NCI-H1694 treated with DMSO at 0.1 percent for 48 hours (cell line): ENCODE results near the gene RAB22A.

Experiments
- DNase-seq: peaks from one replicate; lab custom pipeline; 2025; lab: John Stamatoyannopoulos, UW

Gene RAB22A

DNA sequence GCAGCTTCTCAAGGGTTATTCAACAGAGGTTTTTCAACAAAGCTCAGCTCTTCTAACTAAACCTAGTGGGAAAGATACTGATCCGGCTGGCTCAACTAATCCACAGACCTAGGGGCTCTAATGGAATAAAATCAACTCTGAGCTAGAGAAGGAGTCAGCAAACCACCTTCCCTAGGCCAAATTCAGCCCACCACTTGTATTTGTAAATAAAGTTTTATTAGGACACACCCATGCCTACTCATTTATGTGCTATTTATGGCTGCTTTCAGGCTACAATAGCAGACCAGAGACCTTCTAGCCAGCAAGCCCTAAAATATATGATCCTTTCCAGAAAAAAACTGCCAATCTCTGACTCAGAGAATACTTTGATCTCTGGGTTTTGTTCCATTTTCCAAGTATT, 6.0 kb upstream of the RAB22A start:
- no peak for DNase-seq

DNA sequence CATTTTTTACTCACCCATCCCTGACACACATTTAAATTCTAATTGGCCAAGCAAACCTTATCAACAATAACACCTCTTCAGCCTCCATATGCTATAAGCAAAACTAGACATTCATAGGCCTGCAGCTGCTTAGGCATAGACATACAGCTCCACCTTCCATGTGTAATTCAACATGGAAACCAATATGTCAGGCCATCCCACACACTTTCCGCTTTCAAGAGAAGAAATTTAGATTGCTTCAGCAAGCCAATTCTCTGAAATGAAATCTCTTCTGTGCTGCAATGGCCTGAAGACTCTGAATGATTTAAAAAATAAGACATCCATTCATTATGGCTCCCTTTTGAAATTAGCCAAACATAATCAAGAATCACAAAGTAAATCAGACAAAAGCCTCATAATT, 4.5 kb upstream of the RAB22A start:
- no peak for DNase-seq

DNA sequence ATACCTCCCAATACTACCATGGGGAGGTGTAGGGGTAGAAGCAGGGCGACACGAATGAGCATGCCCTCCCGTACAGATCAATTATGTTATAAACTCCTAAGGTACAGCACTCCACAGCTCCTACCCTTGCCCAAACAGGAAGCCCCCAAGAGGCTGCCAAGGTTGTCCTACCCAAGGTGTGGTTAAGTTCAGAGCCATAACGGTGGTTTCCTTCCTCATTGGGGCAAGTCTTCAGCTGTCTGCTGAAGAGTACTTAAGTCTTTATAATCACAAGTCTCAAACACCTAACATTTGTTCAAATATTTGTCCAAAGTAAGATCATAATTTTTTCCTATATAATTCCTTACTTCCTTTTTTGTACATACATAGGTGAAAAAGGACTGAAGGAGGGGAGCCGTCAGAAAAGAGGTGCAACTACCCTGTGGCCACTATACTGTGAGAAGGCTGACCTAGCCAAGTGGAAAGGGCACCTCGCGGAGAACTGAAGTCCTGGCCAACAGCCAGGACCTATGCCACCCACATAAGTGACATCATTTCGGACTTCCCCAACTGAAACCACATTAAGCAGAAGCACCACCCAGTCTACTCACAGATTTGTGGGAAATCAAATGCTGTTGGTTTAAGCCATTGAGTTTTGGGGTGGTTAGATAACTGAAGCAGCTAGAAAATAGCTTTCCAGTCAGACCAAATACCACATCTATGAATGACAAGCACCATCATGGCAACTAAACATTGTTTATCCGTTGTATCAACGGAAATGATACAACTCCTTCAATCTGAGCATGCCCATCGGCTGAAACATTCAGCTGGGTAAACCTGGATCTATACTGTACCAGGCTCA, 2.9 kb upstream of the RAB22A start:
- no peak for DNase-seq

DNA sequence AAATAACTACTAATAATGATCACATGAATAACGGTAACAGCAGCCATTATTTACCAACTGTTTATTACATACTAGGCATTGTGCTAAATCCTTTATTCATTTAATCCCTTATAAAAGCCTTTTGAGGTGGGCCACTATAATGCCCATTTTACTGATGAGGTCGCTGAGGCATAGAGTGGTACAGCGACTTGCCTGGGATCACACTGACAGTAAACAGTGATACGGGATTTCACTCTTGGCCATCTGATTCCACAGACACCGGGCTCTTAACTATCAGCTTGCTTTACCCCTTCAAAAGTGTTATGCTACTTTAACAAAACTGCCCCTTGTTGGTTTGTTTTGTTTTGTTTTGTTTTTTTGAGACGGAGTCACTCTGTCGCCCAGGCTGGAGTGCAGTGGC, 2.2 kb upstream of the RAB22A start:
- DNase-seq, result no peak

DNA sequence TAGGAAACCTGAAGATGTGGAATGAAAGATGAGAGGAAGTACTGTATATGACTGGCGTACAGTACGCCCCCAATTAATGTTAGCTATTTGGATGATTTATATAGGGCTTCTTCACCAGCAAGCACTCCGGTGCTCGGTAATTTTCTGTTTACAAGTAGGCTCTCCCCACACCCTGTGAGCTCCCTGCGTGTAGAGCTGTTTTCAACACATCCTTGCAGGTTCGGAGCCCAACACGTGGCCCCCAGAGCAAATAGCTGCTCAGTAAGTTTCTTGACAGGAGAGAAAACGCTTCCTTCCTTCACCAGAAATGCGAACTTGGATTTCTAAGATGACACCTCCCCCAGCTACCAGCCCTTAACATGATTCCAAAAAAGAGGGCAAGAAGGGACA, 1.2 kb upstream of the RAB22A start:
- no peak for DNase-seq

DNA sequence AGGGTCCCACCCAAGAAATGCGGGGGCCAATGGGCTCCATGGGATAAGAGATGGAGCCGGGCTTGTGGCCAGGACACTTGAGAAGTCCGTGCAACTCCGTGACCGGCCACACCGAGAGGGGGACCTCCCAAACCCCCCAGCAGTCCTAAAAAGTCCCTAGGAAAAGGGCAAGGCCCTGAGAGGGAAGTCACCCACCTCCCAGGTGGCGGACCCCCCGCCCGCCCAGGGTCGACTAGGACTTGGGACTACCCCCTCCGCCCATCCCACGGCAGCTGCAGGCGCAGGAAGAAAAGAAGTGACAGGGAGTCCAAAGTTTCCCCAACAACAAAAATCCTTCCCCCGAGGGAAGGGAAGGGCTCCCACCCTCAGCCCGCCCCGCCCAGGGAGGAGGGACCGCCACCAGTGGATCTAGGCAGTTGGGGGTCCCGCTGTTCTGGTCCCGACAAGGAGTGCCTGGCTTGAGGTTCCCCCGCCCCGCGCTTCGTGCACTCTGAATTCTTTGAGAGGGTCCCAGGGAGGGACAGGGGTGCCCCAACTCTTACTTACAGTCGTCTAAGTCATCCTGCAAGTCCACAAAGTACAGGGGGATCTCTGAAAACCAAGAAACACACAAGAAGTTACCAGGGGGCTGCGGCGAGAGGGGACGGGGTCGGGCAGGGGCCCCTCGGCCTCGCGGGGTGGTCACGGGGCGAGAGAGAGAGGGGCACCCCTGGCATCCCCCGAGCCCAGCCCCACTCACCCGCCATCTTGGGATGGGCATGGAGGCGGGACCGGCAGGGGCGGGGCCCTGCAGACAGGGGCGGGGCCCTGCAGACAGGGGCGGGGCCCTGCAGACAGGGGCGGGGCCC, 611 bp upstream of the RAB22A start:
- DNase-seq, result no peak

DNA sequence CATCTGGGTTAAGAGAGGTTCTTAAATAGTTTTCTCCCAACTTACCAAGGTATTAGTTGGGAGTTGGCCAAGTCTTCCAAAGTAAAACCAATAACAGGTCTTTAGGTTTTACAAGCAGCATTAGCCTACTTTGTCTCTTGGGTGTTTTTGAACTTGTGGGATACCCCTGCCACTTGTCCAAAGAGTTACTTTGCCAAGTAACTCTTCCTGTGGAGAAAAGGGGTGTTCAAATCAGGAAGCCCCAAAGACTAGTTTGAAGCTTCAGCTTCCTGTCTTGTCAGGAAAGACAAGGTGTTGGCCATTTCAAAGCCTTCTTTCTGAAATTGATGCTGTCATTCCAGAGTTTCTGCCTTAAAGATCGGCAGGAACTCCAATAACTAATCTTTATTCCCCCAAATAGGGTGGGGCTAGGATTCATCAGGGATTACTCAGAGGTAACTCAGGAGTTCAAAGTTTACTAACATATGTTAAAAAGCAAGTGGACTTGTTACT, 822 bp downstream of the RAB22A start:
- DNase-seq, result no peak

DNA sequence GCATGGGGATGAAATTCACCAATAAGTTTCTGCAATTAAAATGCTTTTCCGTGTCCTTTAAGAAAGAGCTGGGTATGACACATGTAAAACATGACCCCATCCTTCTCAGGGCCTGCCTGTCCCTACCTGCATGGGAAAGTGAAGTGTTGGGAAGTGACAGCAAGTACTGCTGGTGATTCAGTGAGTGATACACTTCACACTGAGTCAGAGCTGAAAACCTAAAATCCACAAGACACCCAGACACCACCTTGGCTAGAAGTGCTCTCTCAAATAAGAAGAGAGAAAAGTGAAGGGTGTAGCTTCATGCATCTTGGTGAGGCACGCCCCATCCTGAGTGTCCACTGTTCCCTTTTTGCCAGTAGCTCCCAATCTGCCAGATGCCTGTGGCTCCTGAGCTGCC, 3.3 kb downstream of the RAB22A start:
- no peak for DNase-seq

DNA sequence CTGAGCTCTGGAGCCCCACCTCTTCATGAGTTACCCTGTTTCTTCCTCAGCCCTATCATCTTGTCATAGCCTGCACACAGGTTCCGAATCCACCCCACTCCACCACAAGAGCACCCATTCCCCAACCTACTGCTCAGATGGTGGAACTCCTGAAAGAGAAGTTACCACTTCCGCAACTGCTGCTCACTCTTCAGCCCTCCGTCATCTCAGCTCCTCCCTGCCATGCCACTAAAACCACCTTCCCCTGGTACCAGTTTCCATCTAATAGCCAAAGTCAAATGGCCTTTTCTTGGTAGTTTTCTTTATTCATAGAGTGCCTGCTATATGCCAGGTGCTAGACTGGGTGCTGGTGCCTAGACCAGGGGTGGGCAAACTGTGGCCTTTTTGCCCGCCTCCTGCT, 3.9 kb downstream of the RAB22A start:
- no peak for DNase-seq

DNA sequence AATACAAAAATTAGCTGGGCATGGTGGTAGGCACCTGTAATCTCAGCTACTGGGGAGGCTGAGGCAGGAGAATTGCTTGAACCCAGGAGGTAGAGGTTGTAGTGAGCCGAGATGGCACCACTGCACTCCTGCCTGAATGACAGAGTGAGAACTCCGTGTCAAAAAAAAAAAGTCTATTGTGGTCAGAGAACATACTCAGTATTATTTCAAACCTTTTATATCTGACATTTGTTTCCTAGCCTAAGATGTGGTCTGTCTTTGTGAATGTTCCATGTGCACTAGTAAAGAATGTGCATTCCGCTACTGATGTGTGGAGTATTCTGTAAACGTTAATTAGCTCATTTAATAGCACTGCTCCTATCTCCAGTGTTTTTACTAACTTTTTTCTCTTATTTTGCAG, 11.7 kb downstream of the RAB22A start:
- DNase-seq, result no peak

DNA sequence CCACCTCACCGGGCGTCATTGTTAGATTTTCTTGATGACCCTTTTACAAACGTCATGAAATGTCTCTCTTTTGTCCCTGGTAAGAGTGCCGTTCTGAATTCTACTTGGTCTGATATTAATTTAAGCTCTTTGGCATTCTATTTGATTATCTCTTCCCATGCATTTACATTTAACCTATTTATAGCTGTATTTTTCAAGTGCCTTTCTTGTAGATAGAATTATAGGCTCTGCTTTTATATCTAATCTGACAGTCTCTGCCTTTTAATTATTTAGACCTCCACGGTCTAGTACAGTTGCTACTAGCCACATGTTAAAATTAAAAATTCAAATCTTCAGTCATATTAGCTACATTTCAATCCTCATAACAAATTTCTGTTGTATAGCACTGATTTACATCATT, 12.6 kb downstream of the RAB22A start:
- DNase-seq, result no peak

DNA sequence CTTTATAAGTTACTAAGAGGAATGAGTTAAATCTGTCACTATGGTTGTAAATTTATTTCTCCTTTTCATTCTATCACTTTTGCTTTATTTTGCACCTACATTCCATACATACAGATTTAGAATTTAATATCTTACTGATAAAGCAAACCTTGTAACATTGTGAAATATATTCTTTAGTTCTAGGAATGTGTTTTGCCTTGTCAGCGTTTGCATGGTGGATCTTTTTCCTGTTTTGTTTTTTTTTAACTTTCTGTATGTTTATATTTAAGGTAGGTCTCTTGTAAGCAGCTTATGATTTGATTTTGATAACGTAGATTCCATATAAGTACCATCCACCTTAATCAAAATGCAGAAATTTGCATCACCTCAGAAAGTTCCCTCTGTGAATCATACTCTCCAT, 16.4 kb downstream of the RAB22A start:
- no peak for DNase-seq

DNA sequence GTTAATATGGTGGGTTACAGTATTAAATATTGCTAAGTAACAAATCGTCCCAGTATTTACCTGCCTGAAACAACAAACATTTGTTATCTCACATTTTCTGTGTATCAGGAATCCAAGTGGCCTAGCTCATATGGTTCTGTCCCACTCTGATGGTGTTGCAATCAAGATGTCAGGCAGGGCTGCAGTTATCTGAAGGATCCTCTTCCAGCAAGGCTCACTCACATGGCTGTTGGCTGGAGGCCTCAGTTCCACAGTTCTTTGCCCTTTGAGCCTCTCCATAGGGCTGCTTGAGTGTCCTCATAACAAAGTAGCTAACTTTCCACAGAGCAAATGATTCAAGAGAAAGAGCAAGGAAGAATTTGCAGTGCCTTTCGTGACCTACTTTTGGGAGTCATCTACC, 17.7 kb downstream of the RAB22A start:
- no peak for DNase-seq

DNA sequence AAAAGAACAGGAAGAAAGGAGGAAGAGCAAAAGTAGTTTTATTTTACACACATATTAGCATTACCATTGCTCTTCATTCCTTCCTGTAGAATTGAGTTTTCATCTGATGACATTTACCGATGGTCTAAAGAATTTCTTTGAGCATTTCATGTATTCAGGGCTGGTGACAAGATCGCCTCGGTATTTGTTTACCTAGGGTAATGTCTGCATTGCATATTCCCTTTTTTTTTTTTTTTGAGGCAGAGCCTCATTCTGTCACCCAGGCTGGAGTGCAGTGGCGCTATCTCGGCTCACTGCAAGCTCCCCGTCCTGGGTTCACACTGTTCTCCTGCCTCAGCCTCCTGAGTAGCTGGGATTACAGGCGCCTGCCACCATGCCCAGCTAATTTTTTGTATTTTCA, 19.3 kb downstream of the RAB22A start:
- DNase-seq, result no peak

DNA sequence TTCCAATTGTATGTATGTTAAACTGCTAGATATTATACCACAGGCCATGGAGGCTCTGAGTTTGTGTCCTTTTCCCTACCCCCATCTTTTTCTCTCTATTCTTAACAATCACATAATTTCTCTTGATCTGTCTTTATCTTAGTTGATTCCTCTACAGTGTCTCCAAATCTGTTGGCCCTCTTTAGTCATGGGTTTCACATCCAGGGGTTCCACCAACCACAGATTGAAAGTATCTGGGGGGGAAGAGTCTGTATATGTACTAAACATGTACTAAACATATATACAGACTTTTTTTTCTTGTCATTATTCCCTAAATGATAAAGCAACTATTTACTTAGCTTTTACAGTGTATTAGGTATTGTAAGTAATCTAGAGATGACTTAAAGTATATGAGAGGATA, 20.2 kb downstream of the RAB22A start:
- DNase-seq, result no peak

DNA sequence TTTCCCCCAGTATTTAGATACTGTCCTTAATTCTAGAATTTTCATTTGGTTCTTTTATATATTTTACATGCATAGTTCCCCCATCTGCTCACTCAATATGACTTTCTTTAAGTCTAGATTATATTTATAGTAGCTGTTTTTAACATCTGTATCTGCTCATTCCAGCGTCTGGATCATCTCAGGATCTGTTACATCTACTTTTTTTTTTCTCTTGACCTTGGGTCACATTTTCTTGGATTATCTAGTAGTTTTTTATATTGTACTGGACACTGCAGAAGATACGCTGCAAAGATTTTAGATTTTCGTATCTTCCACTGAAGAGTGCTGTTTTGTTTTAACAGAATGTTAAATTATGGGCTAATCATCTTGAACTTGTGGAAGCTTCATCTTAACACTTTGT, 20.7 kb downstream of the RAB22A start:
- DNase-seq, result no peak

DNA sequence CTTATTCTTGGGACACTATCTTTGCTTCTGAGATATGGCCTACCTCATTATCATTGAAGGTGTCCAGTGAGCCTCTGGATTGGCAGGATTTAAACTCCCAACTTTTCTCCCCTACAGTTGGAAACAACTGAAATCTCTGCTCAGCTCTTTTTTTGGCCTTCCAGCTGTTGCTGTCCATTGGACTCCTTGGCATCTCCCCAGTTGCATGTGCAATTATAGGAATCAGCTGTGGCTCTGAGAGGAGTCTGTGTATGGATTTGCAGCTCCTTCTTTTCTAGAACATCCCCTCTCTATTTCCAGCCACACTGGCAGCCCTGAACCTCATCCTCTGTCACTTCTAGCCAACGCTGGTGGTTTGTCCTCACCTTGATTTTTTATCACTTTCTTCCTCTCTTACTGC, 21.2 kb downstream of the RAB22A start:
- DNase-seq, result no peak

DNA sequence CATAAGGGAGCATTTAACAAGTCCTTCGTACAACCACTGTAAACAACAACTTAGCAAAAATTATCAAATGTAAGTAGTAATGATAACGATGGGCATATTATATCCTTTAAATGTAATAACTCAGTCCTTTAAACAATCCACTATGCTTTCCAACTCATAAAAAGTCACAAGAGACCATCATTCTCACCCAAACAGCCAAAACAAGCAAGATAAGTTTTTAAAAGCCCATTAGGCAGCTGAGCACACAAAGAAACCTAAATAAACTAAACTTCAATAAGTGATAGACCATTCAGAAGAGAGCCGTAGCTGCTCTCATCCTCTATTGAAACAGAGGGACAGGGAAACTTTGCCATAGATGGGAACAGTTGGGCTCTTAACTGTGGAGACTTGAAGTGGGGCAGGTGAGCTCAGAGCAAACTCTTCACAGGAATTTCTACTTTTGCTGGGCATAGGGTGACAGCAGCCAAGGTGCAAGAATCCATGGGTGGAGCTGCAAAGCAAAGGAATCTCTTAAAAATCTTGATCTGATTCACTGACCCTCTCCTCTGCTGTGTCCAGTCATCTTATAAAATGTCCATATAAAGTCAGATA, 22.5 kb downstream of the RAB22A start:
- DNase-seq, result no peak

DNA sequence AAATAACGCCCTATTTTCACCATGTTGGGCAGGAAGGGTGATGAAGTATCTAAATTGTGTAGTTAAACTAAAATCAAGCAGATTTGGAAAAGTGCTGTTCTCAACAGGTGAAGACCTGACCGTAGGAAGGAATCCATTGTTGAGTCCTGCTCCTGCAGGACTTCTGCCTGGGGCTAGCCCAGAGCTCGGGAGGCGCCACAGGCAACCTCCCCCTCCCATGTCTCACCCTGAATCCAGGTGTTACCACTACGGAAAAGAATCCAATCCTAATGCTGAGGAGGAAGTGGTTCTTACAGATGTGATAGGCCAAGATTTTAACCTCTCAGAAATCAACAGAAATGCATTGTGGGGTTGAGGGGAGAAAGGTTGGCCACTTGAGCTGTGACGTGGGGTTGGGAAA, 30.2 kb downstream of the RAB22A start:
- DNase-seq, result no peak

DNA sequence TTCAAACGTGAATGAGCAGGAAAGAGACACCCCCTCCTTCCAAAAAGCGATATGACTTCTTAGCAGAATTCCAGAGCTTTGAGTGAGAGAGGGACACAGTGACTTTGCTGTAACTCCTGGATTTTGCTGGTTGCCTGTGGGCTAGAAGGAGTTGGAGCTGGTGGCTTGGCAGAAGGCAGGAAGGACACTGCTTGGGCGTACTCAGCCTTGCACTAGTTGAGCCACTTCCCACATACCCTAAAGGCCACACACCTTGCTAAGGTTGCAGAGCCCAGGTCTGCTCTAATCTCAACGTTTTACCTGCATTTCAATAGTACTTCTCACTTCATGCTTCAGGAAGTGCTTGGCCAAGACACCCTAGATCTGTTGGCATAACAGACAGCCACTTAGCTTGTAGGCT, 30.6 kb downstream of the RAB22A start:
- DNase-seq, result no peak

DNA sequence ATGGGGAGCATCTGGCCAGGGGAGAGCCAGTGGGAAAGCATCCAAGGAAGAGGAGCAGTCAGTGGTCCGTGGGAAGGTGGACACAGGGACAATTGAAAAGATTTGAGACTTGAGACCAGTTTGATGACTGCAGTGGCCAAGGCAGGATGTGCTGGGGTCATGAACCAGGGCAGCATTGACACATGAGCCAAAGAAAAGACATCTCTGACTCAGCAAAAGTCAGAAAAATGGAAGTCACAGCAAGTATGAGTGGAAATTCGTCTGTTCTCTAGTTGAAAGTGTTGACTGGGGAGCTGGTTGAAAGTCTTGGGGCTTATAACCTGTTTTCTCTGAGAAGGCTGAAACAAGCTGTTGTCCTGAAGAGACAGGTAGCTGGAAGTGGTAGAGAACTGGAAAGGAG, 31.3 kb downstream of the RAB22A start:
- no peak for DNase-seq

DNA sequence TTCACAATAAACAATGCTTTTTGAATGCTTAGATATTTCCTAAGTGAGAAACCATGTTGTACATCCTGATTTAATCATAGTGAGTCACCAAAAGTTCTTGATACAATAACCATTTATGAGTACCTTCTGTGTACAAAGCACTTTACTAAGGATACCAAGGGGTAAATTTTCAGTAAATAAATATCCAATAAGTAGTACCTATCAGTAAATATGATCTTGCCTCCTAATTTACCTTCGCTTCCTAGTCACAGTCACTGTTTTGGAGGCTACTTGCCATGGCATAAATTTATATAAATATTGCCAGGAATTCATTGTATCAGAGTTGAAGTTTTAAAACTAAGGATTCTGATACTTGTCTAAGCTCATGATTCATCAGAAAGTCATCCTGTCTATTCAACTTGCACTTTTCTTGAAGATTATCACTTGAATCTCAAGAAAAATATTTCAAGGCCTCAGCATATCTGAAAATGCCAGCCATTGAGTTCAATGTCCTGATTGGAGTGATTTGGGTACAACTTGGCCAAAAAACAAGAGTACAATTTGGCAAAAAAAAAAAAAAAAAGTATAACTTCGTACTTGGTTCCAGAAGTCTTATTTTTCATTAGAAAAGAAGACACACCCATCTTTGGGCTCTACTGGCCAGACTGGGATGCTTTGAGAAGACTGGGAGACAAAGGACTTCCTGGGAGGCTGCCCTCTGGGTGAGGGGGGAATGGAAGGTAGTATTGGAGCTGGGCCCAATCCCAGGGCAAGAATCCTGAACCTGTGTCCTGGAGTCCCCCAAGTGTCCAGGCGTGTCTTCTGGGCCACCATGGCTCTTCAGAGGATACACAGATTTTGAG, 32.8 kb downstream of the RAB22A start:
- DNase-seq, result no peak
